Osteoblast (primary cell): ENCODE data around the gene WIPF3. TPM values are rescaled to one million over a fixed set of nuclear protein-coding genes. Genes with fewer than 3 reads are reported as not detected.
A peak's percentile ranks its signal among the peaks of the same experiment; 100 is the strongest.

Experiments used
- DNase-seq: peaks from one replicate; pipeline ENCODE4 v3.0.0; 2011; ENCODE audit warnings: low spot score, mixed read lengths; ENCODE audit not compliant: insufficient read length; ENCODE audit errors: missing footprints
- H2AFZ ChIP-seq: 2 replicates; pipeline ENCODE4 v1.6.0; 2011; ENCODE audit warnings: mild to moderate bottlenecking, low read length
- H3K27ac ChIP-seq: 2 replicates; pipeline ENCODE4 v1.5.1; 2011; ENCODE audit warnings: mild to moderate bottlenecking, low read depth, low read length, moderate library complexity
- H3K27me3 ChIP-seq: 2 replicates; pipeline ENCODE4 v1.6.0; 2012; ENCODE audit warnings: mild to moderate bottlenecking, control low read depth, inconsistent platforms, low read length, moderate library complexity; ENCODE audit not compliant: insufficient read depth
- H3K36me3 ChIP-seq: 2 replicates; pipeline ENCODE4 v1.5.1; 2011; ENCODE audit warnings: mild to moderate bottlenecking, low read length, control low read depth, moderate library complexity; ENCODE audit not compliant: insufficient read depth
- H3K4me1 ChIP-seq: 2 replicates; pipeline ENCODE4 v1.5.1; 2011; ENCODE audit warnings: mild to moderate bottlenecking, low read length, control low read depth, moderate library complexity; ENCODE audit not compliant: insufficient read depth
- H3K4me2 ChIP-seq: 2 replicates; pipeline ENCODE4 v1.6.0; 2011; ENCODE audit warnings: mild to moderate bottlenecking, low read length; ENCODE audit not compliant: insufficient read depth
- H3K4me3 ChIP-seq: fragments of 200-600 bp; sonication (generic); 3 replicates; pipeline ENCODE4 v1.5.1; 2012; ENCODE audit warnings: mild to moderate bottlenecking, low read length, inconsistent platforms; ENCODE audit not compliant: insufficient read depth
- H3K79me2 ChIP-seq: 2 replicates; pipeline ENCODE4 v1.6.0; 2012; ENCODE audit warnings: mild to moderate bottlenecking, low read length, control low read depth, inconsistent platforms; ENCODE audit not compliant: insufficient read depth
- H3K9me3 ChIP-seq: 2 replicates; pipeline ENCODE4 v1.5.1; 2011; ENCODE audit warnings: low read depth, low read length, control low read depth
- H4K20me1 ChIP-seq: 2 replicates; pipeline ENCODE4 v1.6.0; 2012; ENCODE audit warnings: mild to moderate bottlenecking, low read length, control low read depth; ENCODE audit not compliant: insufficient read depth
- CTCF ChIP-seq: IDR thresholded peaks from 2 replicates; pipeline ENCODE4 v1.5.1; 2011; ENCODE audit warnings: mild to moderate bottlenecking, low read depth, low read length, moderate library complexity; ENCODE audit errors: extremely low read depth
- total RNA-seq: library from RNA; depleted of rRNA; stranded (reverse); fragments of >200 nt; gene quantifications from 2 replicates; pipeline ENCODE4 v1.2.3, GENCODE V29; 2012

WIPF3 gene
- total RNA-seq, result under 0.01 TPM in 1 of 2 replicates, not detected in the other

GRCh38 chr7:29806208-29806994, at the start of gene WIPF3:
WIPF3 (plus strand) TSS chr7:29806508; CDS start chr7:29834725, 28,217 bp downstream.
- no peaks in the 10 kb centered on the region for H3K9me3 ChIP-seq
- peak; percentile 92 for DNase-seq
- no peaks in the 10 kb centered on the region for H3K36me3 ChIP-seq
- H3K4me3 ChIP-seq, result peak within 1 kb of the TSS; percentile 39
- no peak within 1 kb of the TSS for H2AFZ ChIP-seq
- H3K4me1 ChIP-seq, result no peaks in the 10 kb centered on the region
- H3K79me2 ChIP-seq, result no peaks in the 10 kb centered on the region
- H4K20me1 ChIP-seq, result no peaks in the 10 kb centered on the region
- no peak for TF ChIP-seq CTCF
- peaks cover 77% of the 10 kb centered on the region for H3K27me3 ChIP-seq
- no peak within 1 kb of the TSS for H3K27ac ChIP-seq
- no peak within 1 kb of the TSS for H3K4me2 ChIP-seq

- Histone ChIP-seq H3K27ac (no peak overlapping the region), H4K20me1 (no peaks in the 10 kb centered on the region), H3K36me3 (no peaks in the 10 kb centered on the region), H3K9me3 (no peaks in the 10 kb centered on the region), H3K4me2 (no peak overlapping the region), H3K4me1 (no peaks in the 10 kb centered on the region), H3K79me2 (no peaks in the 10 kb centered on the region), H3K27me3 (peaks cover 15% of the 10 kb centered on the region), H3K4me3 (no peak overlapping the region), H2AFZ (no peak overlapping the region)
- no peak for DNase-seq
- TF ChIP-seq CTCF, result no peak
Measured at GRCh38 chr7:29763266-29763665, 43.0 kb upstream of the WIPF3 start.

- H4K20me1 ChIP-seq, result no peaks in the 10 kb centered on the region
- TF ChIP-seq CTCF, result no peak
- H3K4me2 ChIP-seq, result no peak overlapping the region
- H3K36me3 ChIP-seq, result no peaks in the 10 kb centered on the region
- no peaks in the 10 kb centered on the region for H3K4me1 ChIP-seq
- H3K27me3 ChIP-seq, result peaks cover 16% of the 10 kb centered on the region
- no peak overlapping the region for H3K27ac ChIP-seq
- H3K9me3 ChIP-seq, result no peaks in the 10 kb centered on the region
- peak; percentile 9 for DNase-seq
- H3K4me3 ChIP-seq, result no peak overlapping the region
- no peak overlapping the region for H2AFZ ChIP-seq
- no peaks in the 10 kb centered on the region for H3K79me2 ChIP-seq
Measured at GRCh38 chr7:29764227-29764626, 42.1 kb upstream of the WIPF3 start.

- no peaks in the 10 kb centered on the region for H4K20me1 ChIP-seq
- no peak overlapping the region for H3K4me3 ChIP-seq
- H3K4me2 ChIP-seq, result no peak overlapping the region
- H3K4me1 ChIP-seq, result no peaks in the 10 kb centered on the region
- H3K27ac ChIP-seq, result no peak overlapping the region
- H3K9me3 ChIP-seq, result no peaks in the 10 kb centered on the region
- no peak for TF ChIP-seq CTCF
- DNase-seq, result no peak
- peaks cover 18% of the 10 kb centered on the region for H3K27me3 ChIP-seq
- H3K79me2 ChIP-seq, result no peaks in the 10 kb centered on the region
- H3K36me3 ChIP-seq, result no peaks in the 10 kb centered on the region
- H2AFZ ChIP-seq, result no peak overlapping the region
Measured at GRCh38 chr7:29765490-29765889, 40.8 kb upstream of the WIPF3 start.
